Measurements from ENCODE around the gene APP.

DNA sequence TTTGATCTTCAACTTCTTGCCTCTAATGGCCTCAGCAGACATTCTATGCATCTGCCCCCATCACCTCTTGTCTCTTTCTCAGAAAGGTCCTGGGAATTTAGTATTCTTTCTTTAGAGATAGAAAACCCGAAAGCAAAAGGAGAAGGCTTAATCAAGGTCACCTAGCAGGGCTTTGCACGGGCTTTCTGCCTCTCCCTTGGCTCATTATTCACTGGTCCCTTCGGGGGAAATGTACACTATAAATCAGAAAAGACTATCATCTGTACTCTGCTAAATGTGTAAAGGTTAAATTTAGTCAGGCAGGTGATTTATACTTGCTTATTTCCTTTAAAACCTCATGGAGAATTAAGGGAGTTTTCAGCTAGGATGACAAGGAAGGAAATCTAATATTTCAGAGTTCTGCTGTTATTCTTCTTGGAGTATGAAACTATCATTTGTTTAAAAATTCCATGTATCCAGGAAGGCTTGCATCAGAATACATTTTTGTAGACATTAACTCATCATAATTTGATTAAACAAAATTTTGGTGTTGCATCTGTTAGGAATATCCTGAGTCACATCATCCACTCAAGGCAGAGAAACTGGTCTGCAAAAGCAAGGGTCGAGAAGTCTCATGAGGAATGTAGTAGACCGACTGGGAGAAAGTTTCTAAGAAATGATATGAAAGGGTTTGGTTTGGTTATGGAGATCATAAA, 311.2 kb downstream of the APP start:
- TF ChIP-seq EZH2 (IDR thresholded peaks at IDR 0.05; ENCODE audit: borderline replicate concordance): no peak
- no peak for TF ChIP-seq CTCF (IDR thresholded peaks at IDR 0.05; ENCODE audit: poor library complexity)
- TF ChIP-seq EZH2phosphoT487 (IDR thresholded peaks at IDR 0.05; ENCODE audit: low read depth, severe bottlenecking, unreplicated experiment): no peak
